ENCODE data around the gene HIPK3.

- TF ChIP-seq, protein P1, sequence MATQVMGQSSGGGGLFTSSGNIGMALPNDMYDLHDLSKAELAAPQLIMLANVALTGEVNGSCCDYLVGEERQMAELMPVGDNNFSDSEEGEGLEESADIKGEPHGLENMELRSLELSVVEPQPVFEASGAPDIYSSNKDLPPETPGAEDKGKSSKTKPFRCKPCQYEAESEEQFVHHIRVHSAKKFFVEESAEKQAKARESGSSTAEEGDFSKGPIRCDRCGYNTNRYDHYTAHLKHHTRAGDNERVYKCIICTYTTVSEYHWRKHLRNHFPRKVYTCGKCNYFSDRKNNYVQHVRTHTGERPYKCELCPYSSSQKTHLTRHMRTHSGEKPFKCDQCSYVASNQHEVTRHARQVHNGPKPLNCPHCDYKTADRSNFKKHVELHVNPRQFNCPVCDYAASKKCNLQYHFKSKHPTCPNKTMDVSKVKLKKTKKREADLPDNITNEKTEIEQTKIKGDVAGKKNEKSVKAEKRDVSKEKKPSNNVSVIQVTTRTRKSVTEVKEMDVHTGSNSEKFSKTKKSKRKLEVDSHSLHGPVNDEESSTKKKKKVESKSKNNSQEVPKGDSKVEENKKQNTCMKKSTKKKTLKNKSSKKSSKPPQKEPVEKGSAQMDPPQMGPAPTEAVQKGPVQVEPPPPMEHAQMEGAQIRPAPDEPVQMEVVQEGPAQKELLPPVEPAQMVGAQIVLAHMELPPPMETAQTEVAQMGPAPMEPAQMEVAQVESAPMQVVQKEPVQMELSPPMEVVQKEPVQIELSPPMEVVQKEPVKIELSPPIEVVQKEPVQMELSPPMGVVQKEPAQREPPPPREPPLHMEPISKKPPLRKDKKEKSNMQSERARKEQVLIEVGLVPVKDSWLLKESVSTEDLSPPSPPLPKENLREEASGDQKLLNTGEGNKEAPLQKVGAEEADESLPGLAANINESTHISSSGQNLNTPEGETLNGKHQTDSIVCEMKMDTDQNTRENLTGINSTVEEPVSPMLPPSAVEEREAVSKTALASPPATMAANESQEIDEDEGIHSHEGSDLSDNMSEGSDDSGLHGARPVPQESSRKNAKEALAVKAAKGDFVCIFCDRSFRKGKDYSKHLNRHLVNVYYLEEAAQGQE (IDR thresholded peaks at IDR 0.05; ENCODE audit: low read depth), result no peak
- TF ChIP-seq MAX (IDR thresholded peaks at IDR 0.05), result no peak
- TF ChIP-seq TAF1 (IDR thresholded peaks at IDR 0.05; ENCODE audit: low read depth), result no peak
- TF ChIP-seq CREB1 (IDR thresholded peaks at IDR 0.05; ENCODE audit: low read depth), result no peak
- TF ChIP-seq EP300 (IDR thresholded peaks at IDR 0.05; ENCODE audit: borderline replicate concordance), result no peak
Observed at GRCh38 chr11:33303541-33303940, 46.4 kb downstream of the HIPK3 start.

Data from Ishikawa (cell line).